WTC11 (cell line): ENCODE measurements around the gene PPP1CA. TPM values are rescaled to one million over a fixed set of nuclear protein-coding genes. Genes with fewer than 3 reads are reported as not detected.
A peak's percentile ranks its signal among the peaks of the same experiment; 100 is the strongest.

Experiments
- ATAC-seq: fragments of 200-7000 bp; cut with Tn5 transposase; 2 replicates; pipeline ENCODE4 v1.10.0; 2021; ENCODE audit warnings: mild to moderate bottlenecking, moderate library complexity
- CTCF ChIA-PET: fragments of 300-600 bp; sonication (Branson Sonifier 250); formaldehyde crosslinking; loops from one replicate; lab custom pipeline; 2021; ENCODE audit warnings: antibody characterized with exemption; lab: Charles Lee
- POLR2A ChIA-PET: fragments of 350-600 bp; sonication (Branson Sonifier 250); formaldehyde crosslinking; loops from one replicate; lab custom pipeline; 2021; ENCODE audit warnings: antibody characterized with exemption; lab: Charles Lee
- DNase-seq: peaks from one replicate; pipeline ENCODE4 v3.0.0; 2021; ENCODE audit warnings: low spot score
- H3K27ac Mint-ChIP-seq: 2 replicates; pipeline ENCODE4 v1.8.0; 2021; ENCODE audit warnings: mixed read lengths
- H3K27me3 Mint-ChIP-seq: 2 replicates; pipeline ENCODE4 v1.8.0; 2021; ENCODE audit warnings: low read depth, mild to moderate bottlenecking, moderate library complexity, mixed read lengths
- H3K36me3 Mint-ChIP-seq: 2 replicates; pipeline ENCODE4 v1.8.0; 2021; ENCODE audit warnings: mixed read lengths
- H3K4me1 Mint-ChIP-seq: 2 replicates; pipeline ENCODE4 v1.8.0; 2022; ENCODE audit warnings: mixed read lengths
- H3K4me3 Mint-ChIP-seq: 2 replicates; pipeline ENCODE4 v1.8.0; 2021; ENCODE audit warnings: mild to moderate bottlenecking, moderate library complexity, mixed read lengths
- H3K9me3 Mint-ChIP-seq: 2 replicates; pipeline ENCODE4 v1.8.0; 2021; ENCODE audit warnings: mixed read lengths
- CBFB ChIP-seq: sonication (generic); formaldehyde crosslinking; IDR thresholded peaks from 2 replicates; pipeline ENCODE4 v1.8.1; 2022; ENCODE audit warnings: mild to moderate bottlenecking, low read depth, missing genetic modification reagents
- CREM ChIP-seq: sonication (generic); formaldehyde crosslinking; IDR thresholded peaks from 2 replicates; pipeline ENCODE4 v1.8.1; 2022; ENCODE audit warnings: mild to moderate bottlenecking, missing genetic modification reagents, moderate library complexity
- ETV6 ChIP-seq: sonication (generic); formaldehyde crosslinking; IDR thresholded peaks from 2 replicates; pipeline ENCODE4 v1.8.1; 2022; ENCODE audit warnings: mild to moderate bottlenecking, missing genetic modification reagents
- FOXP1 ChIP-seq: sonication (generic); formaldehyde crosslinking; IDR thresholded peaks from 2 replicates; pipeline ENCODE4 v1.8.0; 2022; ENCODE audit warnings: missing genetic modification reagents, mild to moderate bottlenecking, moderate library complexity, borderline replicate concordance
- GRHL2 ChIP-seq: fragments of 250-450 bp; sonication (Bioruptor Pico); IDR thresholded peaks from 2 replicates; pipeline ENCODE4 v1.8.0; 2022; ENCODE audit warnings: mild to moderate bottlenecking, moderate library complexity; ENCODE audit not compliant: insufficient replicate concordance, severe bottlenecking
- IRF2 ChIP-seq: sonication (generic); formaldehyde crosslinking; IDR thresholded peaks from 2 replicates; pipeline ENCODE4 v1.8.0; 2022; ENCODE audit warnings: low read depth, missing genetic modification reagents, borderline replicate concordance
- PRRX2 ChIP-seq: fragments of 250-450 bp; sonication (Bioruptor Pico); IDR thresholded peaks from 2 replicates; pipeline ENCODE4 v1.8.0; 2021; ENCODE audit warnings: mild to moderate bottlenecking
- RELA ChIP-seq: sonication (generic); formaldehyde crosslinking; IDR thresholded peaks from 2 replicates; pipeline ENCODE4 v1.8.1; 2022; ENCODE audit warnings: missing genetic modification reagents, mild to moderate bottlenecking, borderline replicate concordance
- SMAD3 ChIP-seq: sonication (generic); formaldehyde crosslinking; IDR thresholded peaks from 2 replicates; pipeline ENCODE4 v1.8.0; 2022; ENCODE audit warnings: missing genetic modification reagents, mild to moderate bottlenecking, borderline replicate concordance
- TP53 ChIP-seq: sonication (generic); formaldehyde crosslinking; IDR thresholded peaks from 2 replicates; pipeline ENCODE4 v1.8.1; 2023; ENCODE audit warnings: mild to moderate bottlenecking, missing genetic modification reagents
- ZNF263 ChIP-seq: sonication (generic); formaldehyde crosslinking; IDR thresholded peaks from 2 replicates; pipeline ENCODE4 v1.8.1; 2022; ENCODE audit warnings: low read depth, mild to moderate bottlenecking, moderate library complexity, missing genetic modification reagents
- total RNA-seq: library from RNA; stranded (reverse); gene quantifications from 3 replicates; pipeline ENCODE4 v1.2.3, GENCODE V29; 2021
- TF ChIP-seq, protein P1 (sequence below): sonication (generic); formaldehyde crosslinking; IDR thresholded peaks from 2 replicates; pipeline ENCODE4 v1.8.1; 2022; ENCODE audit warnings: low read depth, mild to moderate bottlenecking, moderate library complexity, missing genetic modification reagents, borderline replicate concordance
- TF ChIP-seq, protein P2 (sequence below): fragments of 250-450 bp; sonication (Bioruptor Pico); IDR thresholded peaks from 2 replicates; pipeline ENCODE4 v1.9.0; 2021; ENCODE audit warnings: moderate library complexity, mild to moderate bottlenecking, inconsistent platforms, borderline replicate concordance
- TF ChIP-seq, protein P3 (sequence below): sonication (generic); formaldehyde crosslinking; IDR thresholded peaks from 2 replicates; pipeline ENCODE4 v1.8.1; 2023; ENCODE audit warnings: mild to moderate bottlenecking, moderate library complexity, missing genetic modification reagents
- TF ChIP-seq, protein P4 (sequence below): sonication (generic); formaldehyde crosslinking; IDR thresholded peaks from 2 replicates; pipeline ENCODE4 v1.8.0; 2023; ENCODE audit warnings: missing genetic modification reagents, mild to moderate bottlenecking, borderline replicate concordance
- TF ChIP-seq, protein P5 (sequence below): sonication (generic); formaldehyde crosslinking; IDR thresholded peaks from 2 replicates; pipeline ENCODE4 v1.8.1; 2023; ENCODE audit warnings: mild to moderate bottlenecking, missing genetic modification reagents
- TF ChIP-seq, protein P6 (sequence below): sonication (generic); formaldehyde crosslinking; IDR thresholded peaks from 2 replicates; pipeline ENCODE4 v1.8.1; 2023; ENCODE audit warnings: mild to moderate bottlenecking, missing genetic modification reagents, moderate library complexity
- TF ChIP-seq, protein P7 (sequence below): sonication (generic); formaldehyde crosslinking; IDR thresholded peaks from 2 replicates; pipeline ENCODE4 v1.8.0; 2022; ENCODE audit warnings: mild to moderate bottlenecking, missing genetic modification reagents

Gene PPP1CA
- total RNA-seq, 1 experiment from 2014 or later, result 220 TPM

DNA sequence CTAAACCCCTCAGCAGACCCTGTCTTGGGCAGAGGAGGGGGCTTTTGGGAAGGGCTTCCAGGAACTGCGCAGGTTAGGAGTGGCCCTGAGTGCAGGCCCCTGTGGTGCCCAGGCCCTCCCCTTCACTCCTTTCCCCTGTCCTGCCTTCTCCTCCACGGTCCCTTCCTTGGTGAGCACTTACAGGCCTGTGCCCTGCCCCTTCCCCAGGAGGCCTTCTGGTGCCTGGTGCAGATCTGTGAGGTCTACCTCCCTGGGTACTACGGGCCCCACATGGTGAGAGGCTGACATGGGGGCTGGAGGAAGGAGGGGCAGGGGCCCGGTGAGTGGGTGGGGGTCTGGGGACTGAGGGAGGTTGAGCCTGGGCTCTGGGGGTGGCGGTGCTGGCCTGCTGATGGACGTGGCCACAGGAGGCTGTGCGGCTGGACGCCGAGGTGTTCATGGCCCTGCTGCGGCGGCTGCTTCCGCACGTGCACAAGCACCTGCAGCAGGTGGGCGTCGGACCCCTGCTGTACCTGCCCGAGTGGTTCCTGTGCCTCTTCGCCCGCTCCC, 4.8 kb upstream of the PPP1CA start:
- TF ChIP-seq GRHL2 (CRISPR knock-in tag), result no peak
- no peak for TF ChIP-seq CREM
- TF ChIP-seq RELA, result 0 out of 2 replicates have a peak, but pooled peaks have one; percentile 29
- ChIA-PET CTCF (interaction anchor here (0.9 to 1.4 kb wide), 4 partner anchors 12 to 64 kb away, joined by 3 to 7 read pairs (median 3); no protein-coding TSS in a partner anchor), POLR2A (interaction anchor here (1.3 to 1.5 kb wide), 2 partner anchors 10 to 14 kb away, joined by 3 to 7 read pairs; no protein-coding TSS in a partner anchor)
- Mint-ChIP-seq H3K9me3 (no peaks in the 10 kb centered on the region), H3K36me3 (no peaks in the 10 kb centered on the region), H3K27me3 (peaks cover 8% of the 10 kb centered on the region; the same call in 1 of the 2 replicates), H3K4me3 (no peak overlapping the region), H3K4me1 (peaks cover 20% of the 10 kb centered on the region), H3K27ac (no peak overlapping the region)
- ATAC-seq (no peak), DNase-seq (no peak)

DNA sequence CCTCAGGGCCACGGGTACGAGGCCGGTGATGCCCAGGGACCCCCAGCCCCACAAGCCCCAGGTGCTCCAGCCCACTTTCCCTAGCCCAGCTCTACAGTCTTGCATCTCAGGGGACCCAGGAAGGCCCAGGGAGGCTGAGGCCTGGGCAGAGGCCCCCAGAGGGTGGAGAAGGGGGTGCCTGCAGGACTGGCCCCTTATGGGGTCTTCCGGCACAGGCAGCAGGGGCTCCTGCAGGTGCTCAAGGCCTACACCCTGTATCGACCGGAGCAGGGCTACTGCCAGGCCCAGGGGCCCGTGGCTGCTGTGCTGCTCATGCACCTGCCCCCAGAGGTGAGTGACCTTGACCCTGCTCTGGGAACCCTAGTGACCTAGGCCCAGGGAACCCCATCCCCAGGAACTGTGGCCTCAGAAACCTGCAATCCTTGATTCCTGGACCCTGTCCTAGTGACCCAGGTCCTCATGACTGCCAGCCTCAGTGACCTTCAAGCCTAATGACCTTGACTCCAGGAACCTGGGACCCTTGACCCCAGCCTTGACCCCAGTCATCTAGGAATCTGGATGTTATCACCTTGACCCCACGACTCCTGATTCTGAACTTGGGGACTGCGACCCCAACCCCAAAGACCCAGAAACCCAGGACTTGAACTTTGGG, 4.2 kb upstream of the PPP1CA start:
- Mint-ChIP-seq H3K4me1 (peaks cover 20% of the 10 kb centered on the region), H3K9me3 (no peaks in the 10 kb centered on the region), H3K4me3 (no peak overlapping the region), H3K36me3 (no peaks in the 10 kb centered on the region), H3K27me3 (peaks cover 8% of the 10 kb centered on the region; the same call in 1 of the 2 replicates)
- ChIA-PET POLR2A (no interaction called here), CTCF (no interaction called here)
- TF ChIP-seq IRF2, result no peak
- TF ChIP-seq, protein P1, sequence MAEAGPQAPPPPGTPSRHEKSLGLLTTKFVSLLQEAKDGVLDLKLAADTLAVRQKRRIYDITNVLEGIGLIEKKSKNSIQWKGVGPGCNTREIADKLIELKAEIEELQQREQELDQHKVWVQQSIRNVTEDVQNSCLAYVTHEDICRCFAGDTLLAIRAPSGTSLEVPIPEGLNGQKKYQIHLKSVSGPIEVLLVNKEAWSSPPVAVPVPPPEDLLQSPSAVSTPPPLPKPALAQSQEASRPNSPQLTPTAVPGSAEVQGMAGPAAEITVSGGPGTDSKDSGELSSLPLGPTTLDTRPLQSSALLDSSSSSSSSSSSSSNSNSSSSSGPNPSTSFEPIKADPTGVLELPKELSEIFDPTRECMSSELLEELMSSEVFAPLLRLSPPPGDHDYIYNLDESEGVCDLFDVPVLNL, result no peak
- TF ChIP-seq, protein P2, sequence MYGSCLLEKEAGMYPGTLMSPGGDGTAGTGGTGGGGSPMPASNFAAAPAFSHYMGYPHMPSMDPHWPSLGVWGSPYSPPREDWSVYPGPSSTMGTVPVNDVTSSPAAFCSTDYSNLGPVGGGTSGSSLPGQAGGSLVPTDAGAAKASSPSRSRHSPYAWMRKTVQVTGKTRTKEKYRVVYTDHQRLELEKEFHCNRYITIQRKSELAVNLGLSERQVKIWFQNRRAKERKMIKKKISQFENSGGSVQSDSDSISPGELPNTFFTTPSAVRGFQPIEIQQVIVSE (CRISPR knock-in tag), result no peak
- TF ChIP-seq, protein P3, sequence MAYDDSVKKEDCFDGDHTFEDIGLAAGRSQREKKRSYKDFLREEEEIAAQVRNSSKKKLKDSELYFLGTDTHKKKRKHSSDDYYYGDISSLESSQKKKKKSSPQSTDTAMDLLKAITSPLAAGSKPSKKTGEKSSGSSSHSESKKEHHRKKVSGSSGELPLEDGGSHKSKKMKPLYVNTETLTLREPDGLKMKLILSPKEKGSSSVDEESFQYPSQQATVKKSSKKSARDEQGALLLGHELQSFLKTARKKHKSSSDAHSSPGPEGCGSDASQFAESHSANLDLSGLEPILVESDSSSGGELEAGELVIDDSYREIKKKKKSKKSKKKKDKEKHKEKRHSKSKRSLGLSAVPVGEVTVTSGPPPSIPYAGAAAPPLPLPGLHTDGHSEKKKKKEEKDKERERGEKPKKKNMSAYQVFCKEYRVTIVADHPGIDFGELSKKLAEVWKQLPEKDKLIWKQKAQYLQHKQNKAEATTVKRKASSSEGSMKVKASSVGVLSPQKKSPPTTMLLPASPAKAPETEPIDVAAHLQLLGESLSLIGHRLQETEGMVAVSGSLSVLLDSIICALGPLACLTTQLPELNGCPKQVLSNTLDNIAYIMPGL (CRISPR knock-in tag), result no peak
- TF ChIP-seq ETV6, result no peak
- TF ChIP-seq, protein P4, sequence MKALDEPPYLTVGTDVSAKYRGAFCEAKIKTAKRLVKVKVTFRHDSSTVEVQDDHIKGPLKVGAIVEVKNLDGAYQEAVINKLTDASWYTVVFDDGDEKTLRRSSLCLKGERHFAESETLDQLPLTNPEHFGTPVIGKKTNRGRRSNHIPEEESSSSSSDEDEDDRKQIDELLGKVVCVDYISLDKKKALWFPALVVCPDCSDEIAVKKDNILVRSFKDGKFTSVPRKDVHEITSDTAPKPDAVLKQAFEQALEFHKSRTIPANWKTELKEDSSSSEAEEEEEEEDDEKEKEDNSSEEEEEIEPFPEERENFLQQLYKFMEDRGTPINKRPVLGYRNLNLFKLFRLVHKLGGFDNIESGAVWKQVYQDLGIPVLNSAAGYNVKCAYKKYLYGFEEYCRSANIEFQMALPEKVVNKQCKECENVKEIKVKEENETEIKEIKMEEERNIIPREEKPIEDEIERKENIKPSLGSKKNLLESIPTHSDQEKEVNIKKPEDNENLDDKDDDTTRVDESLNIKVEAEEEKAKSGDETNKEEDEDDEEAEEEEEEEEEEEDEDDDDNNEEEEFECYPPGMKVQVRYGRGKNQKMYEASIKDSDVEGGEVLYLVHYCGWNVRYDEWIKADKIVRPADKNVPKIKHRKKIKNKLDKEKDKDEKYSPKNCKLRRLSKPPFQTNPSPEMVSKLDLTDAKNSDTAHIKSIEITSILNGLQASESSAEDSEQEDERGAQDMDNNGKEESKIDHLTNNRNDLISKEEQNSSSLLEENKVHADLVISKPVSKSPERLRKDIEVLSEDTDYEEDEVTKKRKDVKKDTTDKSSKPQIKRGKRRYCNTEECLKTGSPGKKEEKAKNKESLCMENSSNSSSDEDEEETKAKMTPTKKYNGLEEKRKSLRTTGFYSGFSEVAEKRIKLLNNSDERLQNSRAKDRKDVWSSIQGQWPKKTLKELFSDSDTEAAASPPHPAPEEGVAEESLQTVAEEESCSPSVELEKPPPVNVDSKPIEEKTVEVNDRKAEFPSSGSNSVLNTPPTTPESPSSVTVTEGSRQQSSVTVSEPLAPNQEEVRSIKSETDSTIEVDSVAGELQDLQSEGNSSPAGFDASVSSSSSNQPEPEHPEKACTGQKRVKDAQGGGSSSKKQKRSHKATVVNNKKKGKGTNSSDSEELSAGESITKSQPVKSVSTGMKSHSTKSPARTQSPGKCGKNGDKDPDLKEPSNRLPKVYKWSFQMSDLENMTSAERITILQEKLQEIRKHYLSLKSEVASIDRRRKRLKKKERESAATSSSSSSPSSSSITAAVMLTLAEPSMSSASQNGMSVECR (CRISPR knock-in tag), result no peak
- no peak for TF ChIP-seq SMAD3
- no peak for TF ChIP-seq ZNF263 (CRISPR knock-in tag)
- TF ChIP-seq, protein P5, sequence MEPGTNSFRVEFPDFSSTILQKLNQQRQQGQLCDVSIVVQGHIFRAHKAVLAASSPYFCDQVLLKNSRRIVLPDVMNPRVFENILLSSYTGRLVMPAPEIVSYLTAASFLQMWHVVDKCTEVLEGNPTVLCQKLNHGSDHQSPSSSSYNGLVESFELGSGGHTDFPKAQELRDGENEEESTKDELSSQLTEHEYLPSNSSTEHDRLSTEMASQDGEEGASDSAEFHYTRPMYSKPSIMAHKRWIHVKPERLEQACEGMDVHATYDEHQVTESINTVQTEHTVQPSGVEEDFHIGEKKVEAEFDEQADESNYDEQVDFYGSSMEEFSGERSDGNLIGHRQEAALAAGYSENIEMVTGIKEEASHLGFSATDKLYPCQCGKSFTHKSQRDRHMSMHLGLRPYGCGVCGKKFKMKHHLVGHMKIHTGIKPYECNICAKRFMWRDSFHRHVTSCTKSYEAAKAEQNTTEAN, result no peak
- TF ChIP-seq GRHL2 (CRISPR knock-in tag), result no peak
- no peak for TF ChIP-seq CBFB (CRISPR knock-in tag)
- no peak for TF ChIP-seq FOXP1
- no peak for TF ChIP-seq TP53 (CRISPR knock-in tag)
- TF ChIP-seq, protein P6, sequence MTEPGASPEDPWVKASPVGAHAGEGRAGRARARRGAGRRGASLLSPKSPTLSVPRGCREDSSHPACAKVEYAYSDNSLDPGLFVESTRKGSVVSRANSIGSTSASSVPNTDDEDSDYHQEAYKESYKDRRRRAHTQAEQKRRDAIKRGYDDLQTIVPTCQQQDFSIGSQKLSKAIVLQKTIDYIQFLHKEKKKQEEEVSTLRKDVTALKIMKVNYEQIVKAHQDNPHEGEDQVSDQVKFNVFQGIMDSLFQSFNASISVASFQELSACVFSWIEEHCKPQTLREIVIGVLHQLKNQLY (CRISPR knock-in tag), result no peak
- TF ChIP-seq, protein P7, sequence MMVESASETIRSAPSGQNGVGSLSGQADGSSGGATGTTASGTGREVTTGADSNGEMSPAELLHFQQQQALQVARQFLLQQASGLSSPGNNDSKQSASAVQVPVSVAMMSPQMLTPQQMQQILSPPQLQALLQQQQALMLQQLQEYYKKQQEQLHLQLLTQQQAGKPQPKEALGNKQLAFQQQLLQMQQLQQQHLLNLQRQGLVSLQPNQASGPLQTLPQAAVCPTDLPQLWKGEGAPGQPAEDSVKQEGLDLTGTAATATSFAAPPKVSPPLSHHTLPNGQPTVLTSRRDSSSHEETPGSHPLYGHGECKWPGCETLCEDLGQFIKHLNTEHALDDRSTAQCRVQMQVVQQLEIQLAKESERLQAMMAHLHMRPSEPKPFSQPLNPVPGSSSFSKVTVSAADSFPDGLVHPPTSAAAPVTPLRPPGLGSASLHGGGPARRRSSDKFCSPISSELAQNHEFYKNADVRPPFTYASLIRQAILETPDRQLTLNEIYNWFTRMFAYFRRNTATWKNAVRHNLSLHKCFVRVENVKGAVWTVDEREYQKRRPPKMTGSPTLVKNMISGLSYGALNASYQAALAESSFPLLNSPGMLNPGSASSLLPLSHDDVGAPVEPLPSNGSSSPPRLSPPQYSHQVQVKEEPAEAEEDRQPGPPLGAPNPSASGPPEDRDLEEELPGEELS (CRISPR knock-in tag), result no peak
- TF ChIP-seq PRRX2, result no peak
- TF ChIP-seq, all 79 proteins: peak for 0
- DNase-seq, result no peak
- no peak overlapping the region for H3K27ac Mint-ChIP-seq
- ATAC-seq, result no peak
